HepG2 (cell line): ENCODE measurements around the gene MPC1. TPM values are rescaled to one million over a fixed set of nuclear protein-coding genes. Genes with fewer than 3 reads are reported as not detected.

ENCODE experiments used
- CEBPG ChIP-seq: IDR thresholded peaks from 2 replicates; pipeline ENCODE4 v1.6.1; 2016
- MAF1 ChIP-seq: sonication (generic); formaldehyde crosslinking; IDR thresholded peaks from 2 replicates; pipeline ENCODE4 v1.5.0; 2020; ENCODE audit warnings: missing genetic modification reagents, borderline replicate concordance
- polyA plus RNA-seq, 8 experiments: library from polyadenylated mRNA; depleted of rRNA in 3 of 8; stranded (reverse) in 7 of 8; unstranded in 1 of 8; fragments of >200 nt; fragmentation: Illumina TruSeq in 4 of 8; extraction: Trizol in 4 of 8; gene quantifications; 2 replicates each; pipeline versions ENCODE4 v1.2.1 to v1.2.3, GENCODE V29; 2011 to 2016; ENCODE audit warnings: low read depth in 4 of 8, missing spikeins in 1 of 8, mixed read lengths in 1 of 8; ENCODE audit not compliant: insufficient read depth in 1 of 8
- total RNA-seq, 5 experiments: library from RNA; depleted of rRNA; stranded (reverse); fragments of >200 nt; fragmentation: Illumina TruSeq; extraction: Trizol; gene quantifications; 2 replicates each; pipeline ENCODE4 v1.2.3, GENCODE V29; 2016; ENCODE audit warnings: low read depth in 1 of 5
- TF ChIP-seq, protein P1 (sequence below): sonication (generic); formaldehyde crosslinking; IDR thresholded peaks from 2 replicates; pipeline ENCODE4 v1.4.0; 2020; ENCODE audit warnings: missing genetic modification reagents, borderline replicate concordance
- TF ChIP-seq, protein P2 (sequence below): sonication (generic); formaldehyde crosslinking; IDR thresholded peaks from 2 replicates; pipeline ENCODE4 v1.4.0; 2020; ENCODE audit warnings: low read depth, missing genetic modification reagents
- TF ChIP-seq, protein P3 (sequence below), 2 experiments: fragments of 450-650 bp in 1 of 2; sonication (generic) in 1 of 2; formaldehyde crosslinking; IDR thresholded peaks; 2 replicates each; pipeline versions ENCODE4 v1.5.0 to v1.8.0; 2020 to 2022; ENCODE audit warnings: mild to moderate bottlenecking in 1 of 2, missing genetic modification reagents in 1 of 2
- TF ChIP-seq, protein P4 (sequence below): sonication (generic); formaldehyde crosslinking; IDR thresholded peaks from 2 replicates; pipeline ENCODE4 v1.5.1; 2020; ENCODE audit warnings: mild to moderate bottlenecking, missing genetic modification reagents, borderline replicate concordance
- TF ChIP-seq, protein P5 (sequence below): sonication (generic); formaldehyde crosslinking; IDR thresholded peaks from 2 replicates; pipeline ENCODE4 v1.5.0; 2020; ENCODE audit warnings: mild to moderate bottlenecking, missing genetic modification reagents

MPC1 gene
- total and polyA plus RNA-seq, 2 of the 13 experiments (the other 11 are each of a cell fraction or from before 2014, with no cell fraction given), result 189 to 214 TPM

DNA sequence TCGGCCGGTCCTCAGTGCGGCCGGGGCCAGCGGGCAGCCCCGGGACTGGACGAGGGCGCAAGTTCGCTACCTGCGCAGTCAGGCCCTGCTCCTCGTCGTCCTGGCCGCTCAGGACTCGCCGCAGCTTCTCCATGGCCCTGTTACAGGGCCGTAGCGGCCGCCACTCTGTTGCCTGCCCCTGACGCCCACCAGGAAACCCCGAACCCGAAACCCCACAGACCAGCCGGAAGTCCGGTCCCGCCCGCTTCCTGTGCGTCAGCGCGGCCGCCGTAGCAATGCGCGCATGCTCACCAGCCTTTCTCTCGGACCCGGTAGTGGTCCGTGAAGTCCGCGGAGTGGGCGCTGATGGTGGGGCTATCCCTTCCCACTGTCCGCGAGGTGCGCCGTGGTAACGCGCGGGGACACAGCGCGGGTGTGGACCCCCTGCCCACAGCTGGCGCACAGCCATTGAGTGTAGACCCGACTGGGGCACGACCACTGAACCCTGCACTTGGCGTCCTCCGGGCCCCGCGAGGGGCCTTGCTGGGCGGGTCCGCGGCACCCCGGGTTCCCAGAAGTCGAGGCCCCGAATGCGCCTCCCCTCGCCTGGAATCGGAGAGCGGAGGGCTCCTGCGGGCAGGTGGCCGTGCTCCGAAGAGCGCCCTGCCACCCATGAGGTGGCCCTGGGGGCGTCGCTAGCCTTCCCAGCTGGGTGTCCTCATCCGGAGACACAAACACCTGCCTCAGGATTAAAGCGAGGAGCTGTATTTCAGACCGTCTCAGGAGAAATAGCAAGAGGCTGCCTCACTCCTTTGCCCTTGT lies 40.2 kb downstream of the MPC1 start, which contains the start of gene SFT2D1 (continued):
- TF ChIP-seq, protein P1, sequence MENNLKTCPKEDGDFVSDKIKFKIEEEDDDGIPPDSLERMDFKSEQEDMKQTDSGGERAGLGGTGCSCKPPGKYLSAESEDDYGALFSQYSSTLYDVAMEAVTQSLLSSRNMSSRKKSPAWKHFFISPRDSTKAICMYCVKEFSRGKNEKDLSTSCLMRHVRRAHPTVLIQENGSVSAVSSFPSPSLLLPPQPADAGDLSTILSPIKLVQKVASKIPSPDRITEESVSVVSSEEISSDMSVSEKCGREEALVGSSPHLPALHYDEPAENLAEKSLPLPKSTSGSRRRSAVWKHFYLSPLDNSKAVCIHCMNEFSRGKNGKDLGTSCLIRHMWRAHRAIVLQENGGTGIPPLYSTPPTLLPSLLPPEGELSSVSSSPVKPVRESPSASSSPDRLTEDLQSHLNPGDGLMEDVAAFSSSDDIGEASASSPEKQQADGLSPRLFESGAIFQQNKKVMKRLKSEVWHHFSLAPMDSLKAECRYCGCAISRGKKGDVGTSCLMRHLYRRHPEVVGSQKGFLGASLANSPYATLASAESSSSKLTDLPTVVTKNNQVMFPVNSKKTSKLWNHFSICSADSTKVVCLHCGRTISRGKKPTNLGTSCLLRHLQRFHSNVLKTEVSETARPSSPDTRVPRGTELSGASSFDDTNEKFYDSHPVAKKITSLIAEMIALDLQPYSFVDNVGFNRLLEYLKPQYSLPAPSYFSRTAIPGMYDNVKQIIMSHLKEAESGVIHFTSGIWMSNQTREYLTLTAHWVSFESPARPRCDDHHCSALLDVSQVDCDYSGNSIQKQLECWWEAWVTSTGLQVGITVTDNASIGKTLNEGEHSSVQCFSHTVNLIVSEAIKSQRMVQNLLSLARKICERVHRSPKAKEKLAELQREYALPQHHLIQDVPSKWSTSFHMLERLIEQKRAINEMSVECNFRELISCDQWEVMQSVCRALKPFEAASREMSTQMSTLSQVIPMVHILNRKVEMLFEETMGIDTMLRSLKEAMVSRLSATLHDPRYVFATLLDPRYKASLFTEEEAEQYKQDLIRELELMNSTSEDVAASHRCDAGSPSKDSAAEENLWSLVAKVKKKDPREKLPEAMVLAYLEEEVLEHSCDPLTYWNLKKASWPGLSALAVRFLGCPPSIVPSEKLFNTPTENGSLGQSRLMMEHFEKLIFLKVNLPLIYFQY (CRISPR knock-in tag), result peak; percentile 63; the same call in 1 of the 2 replicates
- no peak; the same call in 1 of the 2 replicates for TF ChIP-seq MAF1 (CRISPR knock-in tag)
- TF ChIP-seq, protein P2, sequence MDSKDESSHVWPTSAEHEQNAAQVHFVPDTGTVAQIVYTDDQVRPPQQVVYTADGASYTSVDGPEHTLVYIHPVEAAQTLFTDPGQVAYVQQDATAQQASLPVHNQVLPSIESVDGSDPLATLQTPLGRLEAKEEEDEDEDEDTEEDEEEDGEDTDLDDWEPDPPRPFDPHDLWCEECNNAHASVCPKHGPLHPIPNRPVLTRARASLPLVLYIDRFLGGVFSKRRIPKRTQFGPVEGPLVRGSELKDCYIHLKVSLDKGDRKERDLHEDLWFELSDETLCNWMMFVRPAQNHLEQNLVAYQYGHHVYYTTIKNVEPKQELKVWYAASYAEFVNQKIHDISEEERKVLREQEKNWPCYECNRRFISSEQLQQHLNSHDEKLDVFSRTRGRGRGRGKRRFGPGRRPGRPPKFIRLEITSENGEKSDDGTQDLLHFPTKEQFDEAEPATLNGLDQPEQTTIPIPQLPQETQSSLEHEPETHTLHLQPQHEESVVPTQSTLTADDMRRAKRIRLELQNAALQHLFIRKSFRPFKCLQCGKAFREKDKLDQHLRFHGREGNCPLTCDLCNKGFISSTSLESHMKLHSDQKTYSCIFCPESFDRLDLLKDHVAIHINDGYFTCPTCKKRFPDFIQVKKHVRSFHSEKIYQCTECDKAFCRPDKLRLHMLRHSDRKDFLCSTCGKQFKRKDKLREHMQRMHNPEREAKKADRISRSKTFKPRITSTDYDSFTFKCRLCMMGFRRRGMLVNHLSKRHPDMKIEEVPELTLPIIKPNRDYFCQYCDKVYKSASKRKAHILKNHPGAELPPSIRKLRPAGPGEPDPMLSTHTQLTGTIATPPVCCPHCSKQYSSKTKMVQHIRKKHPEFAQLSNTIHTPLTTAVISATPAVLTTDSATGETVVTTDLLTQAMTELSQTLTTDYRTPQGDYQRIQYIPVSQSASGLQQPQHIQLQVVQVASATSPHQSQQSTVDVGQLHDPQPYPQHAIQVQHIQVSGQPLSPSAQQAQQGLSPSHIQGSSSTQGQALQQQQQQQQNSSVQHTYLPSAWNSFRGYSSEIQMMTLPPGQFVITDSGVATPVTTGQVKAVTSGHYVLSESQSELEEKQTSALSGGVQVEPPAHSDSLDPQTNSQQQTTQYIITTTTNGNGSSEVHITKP (CRISPR knock-in tag), result no peak; the same call in none of the 2 replicates
- no peak for TF ChIP-seq CEBPG (CRISPR knock-in tag)
- TF ChIP-seq, protein P3, sequence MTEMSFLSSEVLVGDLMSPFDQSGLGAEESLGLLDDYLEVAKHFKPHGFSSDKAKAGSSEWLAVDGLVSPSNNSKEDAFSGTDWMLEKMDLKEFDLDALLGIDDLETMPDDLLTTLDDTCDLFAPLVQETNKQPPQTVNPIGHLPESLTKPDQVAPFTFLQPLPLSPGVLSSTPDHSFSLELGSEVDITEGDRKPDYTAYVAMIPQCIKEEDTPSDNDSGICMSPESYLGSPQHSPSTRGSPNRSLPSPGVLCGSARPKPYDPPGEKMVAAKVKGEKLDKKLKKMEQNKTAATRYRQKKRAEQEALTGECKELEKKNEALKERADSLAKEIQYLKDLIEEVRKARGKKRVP (CRISPR knock-in tag; IDR thresholded peaks at IDR 0.05), result peak in 1 of 2 experiments; percentile 79; a peak in 2 of 4 replicates
- TF ChIP-seq, protein P4, sequence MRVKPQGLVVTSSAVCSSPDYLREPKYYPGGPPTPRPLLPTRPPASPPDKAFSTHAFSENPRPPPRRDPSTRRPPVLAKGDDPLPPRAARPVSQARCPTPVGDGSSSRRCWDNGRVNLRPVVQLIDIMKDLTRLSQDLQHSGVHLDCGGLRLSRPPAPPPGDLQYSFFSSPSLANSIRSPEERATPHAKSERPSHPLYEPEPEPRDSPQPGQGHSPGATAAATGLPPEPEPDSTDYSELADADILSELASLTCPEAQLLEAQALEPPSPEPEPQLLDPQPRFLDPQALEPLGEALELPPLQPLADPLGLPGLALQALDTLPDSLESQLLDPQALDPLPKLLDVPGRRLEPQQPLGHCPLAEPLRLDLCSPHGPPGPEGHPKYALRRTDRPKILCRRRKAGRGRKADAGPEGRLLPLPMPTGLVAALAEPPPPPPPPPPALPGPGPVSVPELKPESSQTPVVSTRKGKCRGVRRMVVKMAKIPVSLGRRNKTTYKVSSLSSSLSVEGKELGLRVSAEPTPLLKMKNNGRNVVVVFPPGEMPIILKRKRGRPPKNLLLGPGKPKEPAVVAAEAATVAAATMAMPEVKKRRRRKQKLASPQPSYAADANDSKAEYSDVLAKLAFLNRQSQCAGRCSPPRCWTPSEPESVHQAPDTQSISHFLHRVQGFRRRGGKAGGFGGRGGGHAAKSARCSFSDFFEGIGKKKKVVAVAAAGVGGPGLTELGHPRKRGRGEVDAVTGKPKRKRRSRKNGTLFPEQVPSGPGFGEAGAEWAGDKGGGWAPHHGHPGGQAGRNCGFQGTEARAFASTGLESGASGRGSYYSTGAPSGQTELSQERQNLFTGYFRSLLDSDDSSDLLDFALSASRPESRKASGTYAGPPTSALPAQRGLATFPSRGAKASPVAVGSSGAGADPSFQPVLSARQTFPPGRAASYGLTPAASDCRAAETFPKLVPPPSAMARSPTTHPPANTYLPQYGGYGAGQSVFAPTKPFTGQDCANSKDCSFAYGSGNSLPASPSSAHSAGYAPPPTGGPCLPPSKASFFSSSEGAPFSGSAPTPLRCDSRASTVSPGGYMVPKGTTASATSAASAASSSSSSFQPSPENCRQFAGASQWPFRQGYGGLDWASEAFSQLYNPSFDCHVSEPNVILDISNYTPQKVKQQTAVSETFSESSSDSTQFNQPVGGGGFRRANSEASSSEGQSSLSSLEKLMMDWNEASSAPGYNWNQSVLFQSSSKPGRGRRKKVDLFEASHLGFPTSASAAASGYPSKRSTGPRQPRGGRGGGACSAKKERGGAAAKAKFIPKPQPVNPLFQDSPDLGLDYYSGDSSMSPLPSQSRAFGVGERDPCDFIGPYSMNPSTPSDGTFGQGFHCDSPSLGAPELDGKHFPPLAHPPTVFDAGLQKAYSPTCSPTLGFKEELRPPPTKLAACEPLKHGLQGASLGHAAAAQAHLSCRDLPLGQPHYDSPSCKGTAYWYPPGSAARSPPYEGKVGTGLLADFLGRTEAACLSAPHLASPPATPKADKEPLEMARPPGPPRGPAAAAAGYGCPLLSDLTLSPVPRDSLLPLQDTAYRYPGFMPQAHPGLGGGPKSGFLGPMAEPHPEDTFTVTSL (CRISPR knock-in tag), result peak; percentile 62; the same call in 1 of the 2 replicates
- TF ChIP-seq, protein P5, sequence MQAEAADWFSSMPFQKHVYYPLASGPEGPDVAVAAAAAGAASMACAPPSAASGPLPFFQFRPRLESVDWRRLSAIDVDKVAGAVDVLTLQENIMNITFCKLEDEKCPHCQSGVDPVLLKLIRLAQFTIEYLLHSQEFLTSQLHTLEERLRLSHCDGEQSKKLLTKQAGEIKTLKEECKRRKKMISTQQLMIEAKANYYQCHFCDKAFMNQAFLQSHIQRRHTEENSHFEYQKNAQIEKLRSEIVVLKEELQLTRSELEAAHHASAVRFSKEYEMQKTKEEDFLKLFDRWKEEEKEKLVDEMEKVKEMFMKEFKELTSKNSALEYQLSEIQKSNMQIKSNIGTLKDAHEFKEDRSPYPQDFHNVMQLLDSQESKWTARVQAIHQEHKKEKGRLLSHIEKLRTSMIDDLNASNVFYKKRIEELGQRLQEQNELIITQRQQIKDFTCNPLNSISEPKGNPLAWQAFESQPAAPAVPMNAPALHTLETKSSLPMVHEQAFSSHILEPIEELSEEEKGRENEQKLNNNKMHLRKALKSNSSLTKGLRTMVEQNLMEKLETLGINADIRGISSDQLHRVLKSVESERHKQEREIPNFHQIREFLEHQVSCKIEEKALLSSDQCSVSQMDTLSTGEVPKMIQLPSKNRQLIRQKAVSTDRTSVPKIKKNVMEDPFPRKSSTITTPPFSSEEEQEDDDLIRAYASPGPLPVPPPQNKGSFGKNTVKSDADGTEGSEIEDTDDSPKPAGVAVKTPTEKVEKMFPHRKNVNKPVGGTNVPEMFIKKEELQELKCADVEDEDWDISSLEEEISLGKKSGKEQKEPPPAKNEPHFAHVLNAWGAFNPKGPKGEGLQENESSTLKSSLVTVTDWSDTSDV, result peak; percentile 65; the same call in 1 of the 2 replicates
